Stomach (tissue), 4 donors: ENCODE results near the gene DICER1.

Source experiments
- EP300 ChIP-seq: sonication (generic); formaldehyde crosslinking; IDR thresholded peaks from one replicate; pipeline ENCODE4 v1.6.1; 2017; ENCODE audit warnings: antibody characterized with exemption
- POLR2A ChIP-seq, 4 donors: fragments of 450-650 bp; IDR thresholded peaks; one replicate each; pipeline ENCODE4 v1.6.1; 2016; ENCODE audit warnings: antibody characterized with exemption in 4 of 4, control low read depth in 2 of 4, mild to moderate bottlenecking in 1 of 4, moderate library complexity in 1 of 4
- TF ChIP-seq, protein P1 (sequence below), 7 experiments: fragments of 450-650 bp in 4 of 7; fragments of 200-600 bp in 3 of 7; sonication (generic) in 3 of 7; IDR thresholded peaks; one replicate each; pipeline ENCODE4 v1.5.1; 2016 to 2019; ENCODE audit warnings: antibody characterized with exemption in 7 of 7, control low read depth in 2 of 7, mild to moderate bottlenecking in 1 of 7

DNA sequence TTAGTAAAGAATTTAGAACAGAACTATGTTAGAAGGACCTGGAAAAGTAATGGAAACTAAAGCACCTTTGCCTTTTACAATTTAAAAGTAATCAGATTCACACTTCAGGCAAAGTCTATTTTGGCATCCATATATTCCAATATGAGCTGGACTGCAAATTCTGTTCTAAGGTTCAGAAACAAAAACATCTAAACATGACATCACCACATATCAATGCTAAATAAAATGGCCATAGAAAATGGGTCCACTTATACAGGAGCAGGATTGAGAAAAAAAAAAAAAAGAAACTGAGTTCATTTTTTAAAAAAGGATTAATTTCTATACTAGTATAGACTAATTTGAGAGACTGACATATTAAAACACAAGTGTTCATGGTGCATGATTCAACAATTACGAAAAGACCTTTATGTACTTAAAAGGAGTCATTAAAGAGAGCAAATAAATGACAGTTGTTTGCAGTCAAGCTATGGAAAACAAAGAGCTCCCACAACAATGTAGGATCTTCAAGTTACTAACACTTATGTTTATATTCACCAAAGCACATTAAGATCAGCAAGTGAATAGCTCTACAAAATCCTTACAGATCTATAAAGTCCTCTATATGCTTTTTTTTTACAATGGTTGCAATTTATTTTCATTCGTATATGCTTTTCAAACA lies 45.7 kb downstream of the DICER1 start:
- no peak for TF ChIP-seq POLR2A (IDR thresholded peaks at IDR 0.05)
- TF ChIP-seq, protein P1, sequence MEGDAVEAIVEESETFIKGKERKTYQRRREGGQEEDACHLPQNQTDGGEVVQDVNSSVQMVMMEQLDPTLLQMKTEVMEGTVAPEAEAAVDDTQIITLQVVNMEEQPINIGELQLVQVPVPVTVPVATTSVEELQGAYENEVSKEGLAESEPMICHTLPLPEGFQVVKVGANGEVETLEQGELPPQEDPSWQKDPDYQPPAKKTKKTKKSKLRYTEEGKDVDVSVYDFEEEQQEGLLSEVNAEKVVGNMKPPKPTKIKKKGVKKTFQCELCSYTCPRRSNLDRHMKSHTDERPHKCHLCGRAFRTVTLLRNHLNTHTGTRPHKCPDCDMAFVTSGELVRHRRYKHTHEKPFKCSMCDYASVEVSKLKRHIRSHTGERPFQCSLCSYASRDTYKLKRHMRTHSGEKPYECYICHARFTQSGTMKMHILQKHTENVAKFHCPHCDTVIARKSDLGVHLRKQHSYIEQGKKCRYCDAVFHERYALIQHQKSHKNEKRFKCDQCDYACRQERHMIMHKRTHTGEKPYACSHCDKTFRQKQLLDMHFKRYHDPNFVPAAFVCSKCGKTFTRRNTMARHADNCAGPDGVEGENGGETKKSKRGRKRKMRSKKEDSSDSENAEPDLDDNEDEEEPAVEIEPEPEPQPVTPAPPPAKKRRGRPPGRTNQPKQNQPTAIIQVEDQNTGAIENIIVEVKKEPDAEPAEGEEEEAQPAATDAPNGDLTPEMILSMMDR (IDR thresholded peaks at IDR 0.05) = no peak
- TF ChIP-seq EP300 = no peak
